ENCODE data around the gene POLA1.

The POLA1 gene

GRCh38 chrX:24876530-24877287 is 183.0 kb downstream of the POLA1 start:
- no peak for DNase-seq (ENCODE audit: low spot score)

- no peak for DNase-seq (ENCODE audit: low spot score)
These were observed 183.6 kb downstream of the POLA1 start for GRCh38 chrX:24877288-24877664.

GRCh38 chrX:24877854-24878650 is 184.3 kb downstream of the POLA1 start:
- DNase-seq (ENCODE audit: low spot score), result no peak

- no peak for DNase-seq (ENCODE audit: low spot score)
These were observed 186.0 kb downstream of the POLA1 start for GRCh38 chrX:24879679-24880078.

- no peak for DNase-seq (ENCODE audit: low spot score)
These were observed 193.2 kb downstream of the POLA1 start for GRCh38 chrX:24886916-24887315.

- no peak for DNase-seq (ENCODE audit: low spot score)
These were observed 197.0 kb downstream of the POLA1 start for GRCh38 chrX:24890677-24891076.

- no peak for DNase-seq (ENCODE audit: low spot score)
These were observed 205.7 kb downstream of the POLA1 start for GRCh38 chrX:24899391-24899790.

- DNase-seq (ENCODE audit: low spot score), result no peak
These were observed 206.5 kb downstream of the POLA1 start for GRCh38 chrX:24900234-24900633.

GRCh38 chrX:24902806-24903205 is 209.1 kb downstream of the POLA1 start:
- no peak for DNase-seq (ENCODE audit: low spot score)

- no peak for DNase-seq (ENCODE audit: low spot score)
These were observed 225.0 kb downstream of the POLA1 start for GRCh38 chrX:24918715-24919114.

GRCh38 chrX:24920769-24921168 is 227.1 kb downstream of the POLA1 start:
- no peak for DNase-seq (ENCODE audit: low spot score)

- DNase-seq (ENCODE audit: low spot score), result no peak
These were observed 231.7 kb downstream of the POLA1 start for GRCh38 chrX:24925430-24925829.

GRCh38 chrX:24927372-24927771 is 233.7 kb downstream of the POLA1 start:
- DNase-seq (ENCODE audit: low spot score), result no peak

GRCh38 chrX:24928114-24928513 is 234.4 kb downstream of the POLA1 start:
- DNase-seq (ENCODE audit: low spot score), result no peak

- no peak for DNase-seq (ENCODE audit: low spot score)
These were observed 240.6 kb downstream of the POLA1 start for GRCh38 chrX:24934279-24934678.

- no peak for DNase-seq (ENCODE audit: low spot score)
These were observed 251.3 kb downstream of the POLA1 start for GRCh38 chrX:24945009-24945408.

- no peak for DNase-seq (ENCODE audit: low spot score)
These were observed 252.7 kb downstream of the POLA1 start for GRCh38 chrX:24946369-24946768.

- DNase-seq (ENCODE audit: low spot score), result no peak
These were observed 261.0 kb downstream of the POLA1 start for GRCh38 chrX:24954732-24955131.

- DNase-seq (ENCODE audit: low spot score), result no peak
These were observed 261.7 kb downstream of the POLA1 start for GRCh38 chrX:24955372-24955930.

- no peak for DNase-seq (ENCODE audit: low spot score)
These were observed 263.1 kb downstream of the POLA1 start for GRCh38 chrX:24956828-24957227.

GRCh38 chrX:24961809-24962208 is 268.1 kb downstream of the POLA1 start:
- DNase-seq (ENCODE audit: low spot score), result no peak

- DNase-seq (ENCODE audit: low spot score), result no peak
These were observed 270.1 kb downstream of the POLA1 start for GRCh38 chrX:24963823-24964222.

GRCh38 chrX:24965372-24965771 is 271.7 kb downstream of the POLA1 start:
- DNase-seq (ENCODE audit: low spot score), result no peak

Data from COLO829 (cell line).